ENCODE results near the gene CTXN1. TPM values are rescaled to one million over a fixed set of nuclear protein-coding genes. Genes with fewer than 3 reads are reported as not detected.
"Not testable (repeated sequence)": the region's sequence is repeated elsewhere in the genome, so short reads cannot be mapped to it uniquely, and the experiment has no call there.

CTXN1 gene
- total RNA-seq, 1 donor from 2014 or later: 5.9 TPM

DNA sequence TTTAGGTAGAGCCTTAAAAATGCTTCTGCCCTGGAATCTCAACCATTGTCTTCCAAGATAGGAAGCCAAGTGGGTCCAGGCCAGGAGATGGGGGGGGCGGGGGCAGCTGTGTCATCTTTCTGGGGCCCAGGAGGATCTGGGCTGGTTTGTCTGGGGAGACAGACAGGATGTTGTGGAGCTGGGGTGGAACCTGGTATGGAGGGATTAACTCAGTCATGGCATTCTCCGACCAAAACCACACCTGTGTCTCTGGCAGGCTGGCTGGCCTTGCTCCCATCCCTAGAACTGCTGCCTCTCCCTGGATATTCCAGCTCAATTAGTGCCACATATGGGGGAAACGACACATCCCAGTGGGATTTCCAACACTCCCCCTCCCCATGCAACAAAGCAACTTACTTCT lies 25.0 kb downstream of the CTXN1 start:
- DNase-seq (ENCODE audit: low spot score): no peak

DNA sequence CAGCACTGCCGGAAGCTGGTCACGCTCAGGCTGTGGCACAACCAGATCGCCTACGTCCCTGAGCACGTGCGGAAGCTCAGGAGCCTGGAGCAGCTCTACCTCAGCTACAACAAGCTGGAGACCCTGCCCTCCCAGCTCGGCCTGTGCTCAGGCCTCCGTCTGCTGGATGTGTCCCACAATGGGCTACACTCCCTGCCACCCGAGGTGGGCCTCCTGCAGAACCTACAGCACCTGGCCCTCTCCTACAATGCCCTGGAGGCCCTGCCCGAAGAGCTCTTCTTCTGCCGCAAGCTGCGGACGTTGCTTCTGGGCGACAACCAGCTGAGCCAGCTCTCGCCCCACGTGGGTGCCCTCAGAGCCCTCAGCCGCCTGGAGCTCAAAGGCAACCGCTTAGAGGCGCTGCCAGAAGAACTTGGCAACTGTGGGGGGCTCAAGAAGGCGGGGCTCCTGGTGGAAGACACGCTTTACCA lies 25.5 kb downstream of the CTXN1 start:
- no peak for DNase-seq (ENCODE audit: low spot score)

DNA sequence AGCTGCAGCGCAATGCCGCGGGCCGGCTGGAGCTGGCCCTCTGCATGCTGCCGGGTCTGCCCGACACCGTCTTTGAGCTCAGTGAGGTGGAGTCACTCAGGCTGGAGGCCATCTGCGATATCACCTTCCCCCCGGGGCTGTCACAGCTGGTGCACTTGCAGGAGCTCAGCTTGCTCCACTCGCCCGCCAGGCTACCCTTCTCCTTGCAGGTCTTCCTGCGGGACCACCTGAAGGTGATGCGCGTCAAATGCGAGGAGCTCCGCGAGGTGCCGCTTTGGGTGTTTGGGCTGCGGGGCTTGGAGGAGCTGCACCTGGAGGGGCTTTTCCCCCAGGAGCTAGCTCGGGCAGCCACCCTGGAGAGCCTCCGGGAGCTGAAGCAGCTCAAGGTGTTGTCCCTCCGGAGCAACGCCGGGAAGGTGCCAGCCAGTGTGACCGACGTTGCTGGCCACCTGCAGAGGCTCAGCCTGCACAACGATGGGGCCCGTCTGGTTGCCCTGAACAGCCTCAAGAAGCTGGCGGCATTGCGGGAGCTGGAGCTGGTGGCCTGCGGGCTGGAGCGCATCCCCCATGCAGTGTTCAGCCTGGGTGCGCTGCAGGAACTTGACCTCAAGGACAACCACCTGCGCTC lies 26.1 kb downstream of the CTXN1 start:
- no peak for DNase-seq (ENCODE audit: low spot score)

DNA sequence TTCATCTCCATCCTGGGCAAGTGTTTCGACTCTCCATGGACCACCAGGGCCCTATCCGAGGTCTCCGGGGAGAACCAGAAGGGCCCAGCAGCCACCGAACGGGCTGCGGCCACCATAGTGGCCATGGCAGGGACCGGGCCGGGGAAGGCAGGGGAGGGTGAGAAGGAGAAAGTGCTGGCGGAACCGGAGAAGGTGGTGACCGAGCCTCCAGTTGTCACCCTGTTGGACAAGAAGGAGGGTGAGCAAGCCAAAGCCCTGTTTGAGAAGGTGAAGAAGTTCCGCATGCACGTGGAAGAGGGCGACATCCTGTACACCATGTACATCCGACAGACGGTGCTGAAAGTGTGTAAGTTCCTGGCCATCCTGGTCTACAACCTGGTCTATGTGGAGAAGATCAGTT lies 27.0 kb downstream of the CTXN1 start:
- no peak for DNase-seq (ENCODE audit: low spot score)

DNA sequence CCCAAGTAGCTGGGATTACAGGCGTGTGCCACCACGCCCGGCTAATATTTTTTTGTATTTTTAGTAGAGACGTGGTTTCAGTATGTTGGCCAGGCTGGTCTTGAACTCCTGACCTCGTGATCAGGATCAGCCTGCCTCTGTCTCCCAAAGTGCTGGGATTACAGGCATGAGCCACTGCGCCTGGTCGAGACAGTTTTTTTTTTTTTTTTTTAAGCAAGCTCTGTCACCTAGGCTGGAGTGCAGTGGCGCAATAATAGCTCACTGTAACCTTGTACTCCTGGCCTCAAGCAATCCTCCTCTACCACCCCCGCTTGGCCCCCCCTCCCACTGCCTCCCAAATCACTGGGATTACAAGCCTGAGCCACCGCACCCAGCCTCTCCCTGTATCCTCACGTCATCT lies 28.6 kb downstream of the CTXN1 start:
- no peak for DNase-seq (ENCODE audit: low spot score)

DNA sequence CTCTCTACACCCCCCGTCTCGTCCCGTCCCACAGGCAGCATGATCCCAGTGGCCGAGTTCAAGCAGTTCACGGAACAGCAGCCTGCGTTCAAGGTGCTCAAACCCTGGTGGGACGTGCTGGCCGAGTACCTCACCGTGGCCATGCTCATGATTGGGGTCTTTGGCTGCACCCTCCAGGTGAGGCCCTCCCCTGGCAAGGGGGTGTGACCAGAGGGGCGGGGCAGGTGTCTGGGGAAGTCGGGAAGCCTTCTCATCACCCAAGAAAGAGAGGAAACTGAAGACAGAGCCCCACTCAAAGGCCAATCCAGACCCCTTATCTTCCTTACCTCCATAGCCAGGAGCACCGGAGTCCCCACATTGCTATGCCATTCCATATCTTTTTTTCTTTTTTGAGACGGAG lies 30.4 kb downstream of the CTXN1 start:
- DNase-seq (ENCODE audit: low spot score): no peak

DNA sequence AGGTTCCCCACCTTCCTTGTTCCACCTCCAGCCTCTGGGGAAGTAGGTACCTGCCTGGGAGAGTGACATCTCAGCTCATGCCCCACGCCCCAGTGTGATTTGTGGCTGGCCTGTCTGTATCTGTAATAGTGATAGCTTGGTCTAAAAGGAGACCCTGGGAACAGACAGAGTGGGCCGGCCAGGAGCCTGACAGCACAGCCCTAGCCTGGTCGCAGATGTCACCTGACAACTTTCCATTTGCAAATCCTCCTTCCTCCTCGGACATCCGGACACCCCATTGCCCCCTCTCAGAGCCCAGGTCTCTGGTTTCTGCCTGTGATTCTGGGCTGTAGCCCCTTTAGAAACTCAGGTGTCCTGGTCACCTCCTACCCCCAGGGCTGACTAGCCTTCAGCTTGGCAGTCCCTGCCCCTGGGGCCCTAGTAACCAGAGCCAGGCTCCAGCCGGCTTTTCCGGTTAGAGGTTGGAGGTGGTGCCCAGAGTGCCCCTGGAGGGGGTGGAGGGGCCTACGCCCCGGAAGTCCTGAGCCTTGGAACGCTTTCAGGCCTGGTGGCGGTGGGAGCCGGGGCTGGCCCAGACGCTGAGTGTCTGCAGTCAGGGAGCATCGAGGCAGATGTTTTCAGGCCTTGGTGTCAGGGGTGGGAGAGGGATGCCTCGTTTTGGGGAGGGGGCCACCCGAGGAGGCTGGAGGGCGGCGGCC lies 31.2 kb downstream of the CTXN1 start:
- DNase-seq (ENCODE audit: low spot score): no peak

DNA sequence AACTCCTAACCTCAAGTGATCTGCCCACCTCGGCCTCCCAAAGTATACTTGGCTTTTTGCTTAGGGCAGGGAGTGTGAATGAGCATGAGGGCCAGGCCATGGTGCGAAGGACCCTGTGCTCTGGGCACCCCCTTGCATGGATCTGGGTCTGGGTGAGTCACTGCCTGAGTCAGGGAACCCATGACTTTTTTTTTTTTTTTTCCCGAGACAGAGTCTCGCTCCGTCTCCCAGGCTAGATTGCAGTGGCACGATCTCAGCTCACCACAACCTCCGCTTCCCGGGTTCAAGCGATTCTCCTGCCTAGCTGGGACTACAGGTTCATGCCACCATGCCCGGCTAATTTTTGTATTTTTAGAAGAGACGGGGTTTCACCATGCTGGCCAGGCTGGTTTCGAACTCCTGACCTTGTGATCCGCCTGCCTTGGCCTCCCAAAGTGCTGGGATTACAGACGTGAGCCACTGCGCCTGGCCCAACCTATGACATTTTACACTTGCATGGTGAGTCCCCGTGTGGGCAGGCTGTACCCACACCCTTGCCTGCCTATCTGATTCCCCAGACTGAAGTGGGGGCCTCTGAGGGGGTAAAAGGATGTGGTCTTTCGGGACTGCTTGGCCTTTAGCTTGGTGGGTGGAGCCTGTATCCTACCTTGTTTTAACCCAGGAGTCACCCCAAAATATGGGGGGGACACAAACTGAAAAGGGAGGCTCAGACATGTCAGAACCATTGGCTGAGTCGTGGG lies 32.4 kb downstream of the CTXN1 start:
- not testable (repeated sequence) for DNase-seq (ENCODE audit: low spot score)

DNA sequence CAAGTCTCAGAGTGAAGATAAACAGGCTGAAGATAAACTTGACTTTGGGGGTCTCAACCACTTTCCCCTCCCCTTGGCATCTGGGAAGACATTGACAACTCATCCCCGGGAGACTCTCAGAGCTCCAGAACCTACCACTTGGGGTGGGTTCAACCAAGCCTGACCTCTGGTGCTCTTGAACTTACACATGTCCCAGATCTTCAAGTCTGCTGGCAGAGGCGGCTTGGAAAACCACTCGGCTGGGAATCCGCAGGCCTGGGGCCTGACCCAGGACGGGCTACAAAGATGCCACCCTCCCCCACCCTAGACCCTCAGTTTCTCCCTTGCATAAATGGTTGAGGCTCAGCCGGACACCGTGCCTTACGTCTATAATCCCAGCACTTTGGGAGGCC lies 37.1 kb downstream of the CTXN1 start:
- DNase-seq (ENCODE audit: low spot score): no peak

DNA sequence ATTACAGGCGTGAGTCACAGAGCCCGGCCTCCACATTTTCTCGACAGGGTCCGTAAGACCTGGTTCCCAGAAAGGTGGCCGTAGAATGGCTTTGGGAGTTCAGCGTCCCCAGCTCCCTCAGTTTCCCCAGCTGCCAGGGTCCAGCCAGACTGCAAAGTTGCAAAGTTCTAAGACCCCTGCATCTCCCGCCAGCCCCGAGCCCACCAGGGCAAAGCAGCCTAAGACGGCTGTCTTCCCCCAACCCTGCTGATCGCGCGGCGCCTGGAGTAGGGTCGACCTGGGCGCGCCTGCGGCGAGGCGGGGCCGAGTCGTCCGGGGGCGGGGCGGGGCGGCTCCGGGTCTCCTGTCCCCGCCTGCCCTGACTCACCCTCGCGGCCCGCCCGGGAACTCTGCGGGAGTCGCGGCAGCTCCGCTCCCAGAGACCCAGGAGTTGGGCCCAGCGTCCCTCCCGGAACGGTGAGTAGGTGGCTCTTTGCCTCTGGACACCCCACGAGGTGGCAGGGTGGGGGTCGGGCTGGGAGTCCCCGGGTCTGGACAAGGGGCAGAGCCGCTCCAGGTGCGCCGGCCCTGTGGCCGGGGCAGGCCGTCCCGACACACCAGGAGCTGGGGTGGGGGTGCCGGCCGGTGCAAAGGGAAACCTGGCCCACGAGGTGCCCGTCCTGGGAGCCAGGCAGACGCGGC lies 37.6 kb downstream of the CTXN1 start, which contains the start of gene LRRC8E:
LRRC8E (plus strand) TSS at position 366 of the 681 bp plus-strand sequence. CDS start 7,094 bp downstream, outside the sequence.
- DNase-seq (ENCODE audit: low spot score): no peak

DNA sequence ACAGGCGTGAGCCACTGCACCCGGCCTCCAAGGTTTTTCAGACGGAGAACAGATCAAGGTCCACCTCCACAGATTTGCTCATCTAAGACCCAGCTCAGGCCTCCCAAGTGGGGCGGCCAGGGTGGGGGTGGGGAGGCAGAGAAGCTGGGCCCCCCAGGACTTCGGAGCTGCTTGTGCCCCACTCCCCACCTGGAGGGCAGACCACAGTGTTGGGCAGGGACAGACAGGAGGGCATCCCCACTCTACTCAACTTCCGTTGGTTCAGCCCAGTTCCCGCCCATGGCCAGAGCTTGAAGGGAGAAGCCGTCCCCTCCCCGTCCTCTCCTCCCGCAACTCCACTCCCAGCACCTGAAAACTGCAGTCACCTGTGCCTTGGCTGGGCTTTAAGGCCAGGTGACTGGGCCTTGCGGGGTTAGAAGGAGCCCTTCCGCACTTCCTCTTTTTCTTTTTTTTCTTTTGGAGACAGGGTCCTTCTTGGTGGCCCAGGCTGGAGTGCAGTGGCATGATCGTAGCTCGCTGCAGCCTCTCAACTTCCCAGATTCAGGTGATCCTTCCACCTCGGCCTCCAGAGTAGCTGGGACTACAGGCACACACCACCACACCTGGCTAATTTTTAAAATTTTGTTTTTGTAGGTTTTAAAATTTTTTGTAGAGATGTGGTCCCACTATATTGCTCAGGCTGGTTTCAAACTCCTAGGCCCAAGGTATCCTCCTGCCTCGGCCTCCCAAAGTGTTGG lies 38.4 kb downstream of the CTXN1 start:
- no peak for DNase-seq (ENCODE audit: low spot score)

DNA sequence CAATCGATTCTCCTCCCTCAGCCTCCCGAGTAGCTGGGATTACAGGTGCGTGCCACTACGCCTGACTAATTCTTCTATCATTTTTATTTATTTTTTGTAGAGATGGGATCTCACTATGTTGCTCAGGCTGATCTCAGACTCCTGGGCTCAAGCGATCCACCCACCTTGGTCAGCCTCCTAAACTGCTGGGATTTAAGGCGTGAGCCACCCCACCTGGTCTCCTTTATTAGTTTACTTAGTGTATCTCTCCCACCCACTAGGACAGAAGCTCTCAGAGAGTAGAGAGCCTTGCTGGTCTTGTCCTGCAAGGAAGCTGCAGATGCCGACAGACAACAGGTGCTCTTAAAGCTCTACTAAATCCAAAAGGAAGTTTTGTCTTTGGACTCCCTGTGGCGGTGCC lies 40.1 kb downstream of the CTXN1 start:
- no peak for DNase-seq (ENCODE audit: low spot score)

DNA sequence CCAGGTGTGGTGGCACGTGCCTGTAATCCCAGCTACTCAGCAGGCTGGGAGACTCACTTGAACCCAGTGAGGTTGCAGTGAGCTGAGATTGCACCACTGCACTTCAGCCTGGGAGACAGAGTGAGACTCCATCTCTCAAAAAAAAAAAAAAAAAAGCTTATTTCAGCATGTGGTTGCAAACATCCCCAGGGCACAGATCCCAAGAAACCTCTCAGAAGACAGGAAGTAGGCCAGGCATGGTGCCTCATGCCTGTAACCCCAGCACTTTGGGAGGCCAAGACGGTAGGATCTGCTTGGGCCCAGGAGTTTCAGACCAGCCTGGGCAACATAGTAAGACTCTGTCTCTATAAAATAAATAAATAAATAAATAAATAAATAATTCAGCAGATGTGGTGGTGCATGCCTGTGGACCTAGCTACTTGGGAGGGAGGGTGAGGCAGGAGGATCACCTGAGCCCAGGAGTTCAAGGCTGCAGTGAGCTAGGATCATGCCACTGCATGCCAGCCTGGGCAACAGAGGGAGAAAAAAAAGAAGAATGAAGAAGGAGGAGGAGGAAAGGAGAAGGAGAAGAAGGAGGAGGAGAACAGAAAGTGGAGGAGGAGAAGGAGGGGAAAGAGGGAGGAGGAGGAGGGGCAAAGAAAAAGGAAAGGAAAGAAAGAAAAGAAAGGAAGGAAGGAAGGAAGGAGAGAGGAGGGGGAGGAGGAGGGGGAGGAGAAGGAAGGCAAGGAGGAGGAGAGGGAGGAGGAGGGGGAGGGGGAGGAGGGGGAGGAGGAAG lies 42.0 kb downstream of the CTXN1 start:
- no peak for DNase-seq (ENCODE audit: low spot score)

DNA sequence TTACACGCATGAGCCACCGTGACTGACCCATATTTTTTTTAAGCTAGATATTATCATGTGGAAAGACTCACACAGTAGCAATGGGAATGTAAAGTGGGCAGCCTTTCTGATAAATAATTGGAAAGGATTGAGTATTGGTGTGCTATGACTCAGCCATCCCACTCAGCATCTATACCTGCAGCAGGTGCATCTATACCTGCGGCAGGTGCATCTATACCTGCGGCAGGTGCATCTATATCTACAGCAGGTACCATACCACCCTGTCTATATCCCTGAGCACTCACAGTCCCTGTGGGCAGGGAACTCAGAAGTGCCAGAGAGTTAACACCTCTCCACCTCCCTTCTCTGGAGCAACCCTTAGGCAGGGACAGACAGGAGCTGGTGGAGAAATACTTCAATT lies 42.8 kb downstream of the CTXN1 start:
- DNase-seq (ENCODE audit: low spot score): no peak

DNA sequence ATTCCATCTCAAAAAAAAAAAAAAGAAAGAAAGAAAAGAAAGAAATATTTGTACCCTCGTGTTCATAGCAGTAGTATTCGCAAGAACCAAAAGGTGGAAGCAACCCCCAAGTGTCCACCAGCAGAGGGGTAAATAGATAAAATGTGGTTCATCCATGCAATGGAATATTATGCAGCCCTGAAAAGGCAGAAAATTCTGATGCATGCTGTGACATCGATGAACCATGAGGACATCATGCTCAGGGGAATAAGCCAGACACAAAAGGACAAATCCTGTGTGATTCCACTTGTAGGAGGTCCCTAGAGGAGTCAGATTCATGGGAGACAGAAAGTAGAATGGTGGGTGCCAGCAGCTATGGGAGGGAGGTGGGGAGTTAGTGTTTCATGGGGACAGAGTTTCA lies 44.0 kb downstream of the CTXN1 start:
- no peak for DNase-seq (ENCODE audit: low spot score)

DNA sequence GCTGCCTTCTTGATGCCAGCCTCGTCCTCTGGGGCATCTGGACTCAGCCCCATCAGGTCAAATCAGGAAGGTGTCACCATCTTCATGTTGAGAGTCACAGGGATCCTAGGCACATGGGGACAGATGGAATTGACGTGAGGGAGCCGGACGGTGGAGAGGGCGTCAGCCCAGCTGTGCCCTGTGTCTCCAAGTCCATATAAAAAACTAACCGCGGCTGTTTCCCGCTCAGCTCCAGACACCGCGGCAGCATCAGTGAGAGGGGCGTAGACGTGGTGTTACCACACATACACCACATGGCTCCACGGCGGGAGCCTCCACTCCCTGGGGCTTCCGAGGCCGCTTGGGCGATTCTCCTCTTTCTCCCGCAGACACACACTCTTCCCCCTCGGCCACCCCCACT lies 46.1 kb downstream of the CTXN1 start:
- no peak for DNase-seq (ENCODE audit: low spot score)

DNA sequence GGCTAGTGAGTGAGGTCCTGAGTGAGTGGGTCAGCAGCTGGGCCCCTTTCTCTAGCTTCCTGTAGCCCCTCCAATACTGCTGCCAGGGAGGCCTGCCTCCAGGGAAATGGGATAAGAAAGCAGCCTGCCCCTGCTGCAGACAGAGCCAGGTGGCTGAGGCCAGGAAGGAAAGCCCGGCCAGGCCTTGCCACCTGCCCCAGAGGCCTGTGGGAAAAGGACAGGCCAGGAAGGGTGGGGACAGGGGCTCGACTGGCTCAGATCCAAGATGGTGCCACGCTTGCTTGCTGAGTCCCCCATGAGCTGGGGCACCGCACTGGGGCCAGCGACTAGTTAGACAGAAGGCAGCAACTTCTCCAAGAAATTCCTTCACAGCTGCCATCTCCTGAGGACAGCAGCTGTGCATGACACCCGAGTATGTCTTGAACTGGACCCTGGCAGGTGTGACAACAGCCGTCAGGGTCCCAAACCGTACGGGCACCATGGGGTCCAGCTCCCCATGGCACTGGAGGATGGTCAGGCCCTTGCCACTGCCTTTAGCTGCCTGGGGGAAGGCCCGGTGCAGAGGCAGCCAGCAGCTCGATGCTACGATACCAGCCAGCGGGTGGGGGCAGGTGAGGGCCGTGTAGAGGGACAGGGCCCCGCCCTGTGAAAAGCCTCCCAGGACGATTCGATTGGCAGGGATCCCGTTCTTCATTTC lies 46.7 kb downstream of the CTXN1 start:
- DNase-seq (ENCODE audit: low spot score): no peak

DNA sequence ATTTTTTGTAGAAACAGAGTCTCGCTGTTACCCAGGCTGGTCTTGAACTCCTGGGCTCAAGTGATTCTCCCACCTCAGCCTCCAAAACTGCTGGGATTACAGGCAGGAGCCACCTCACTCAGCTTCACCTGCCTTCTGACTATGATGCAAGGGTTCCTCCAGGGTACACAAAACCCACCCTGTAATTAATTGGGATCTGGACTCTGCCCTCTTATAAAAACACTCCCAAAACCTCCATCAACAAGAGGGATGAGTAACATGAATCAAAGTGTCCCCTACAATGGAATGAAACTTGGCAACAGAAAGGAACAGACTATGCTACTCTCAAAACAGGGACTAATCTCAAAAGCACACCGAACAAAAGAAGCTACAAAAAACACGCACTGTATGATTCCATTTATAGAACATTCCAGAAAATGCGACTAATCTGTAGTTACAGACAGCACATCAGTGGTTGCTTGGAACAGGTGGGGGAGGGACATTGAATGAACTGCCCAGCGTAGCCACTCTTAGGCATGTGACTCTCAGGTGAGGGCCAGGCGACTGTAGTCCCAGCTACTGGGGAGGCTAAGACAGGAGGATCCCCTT lies 48.6 kb downstream of the CTXN1 start:
- no peak for DNase-seq (ENCODE audit: low spot score)

DNA sequence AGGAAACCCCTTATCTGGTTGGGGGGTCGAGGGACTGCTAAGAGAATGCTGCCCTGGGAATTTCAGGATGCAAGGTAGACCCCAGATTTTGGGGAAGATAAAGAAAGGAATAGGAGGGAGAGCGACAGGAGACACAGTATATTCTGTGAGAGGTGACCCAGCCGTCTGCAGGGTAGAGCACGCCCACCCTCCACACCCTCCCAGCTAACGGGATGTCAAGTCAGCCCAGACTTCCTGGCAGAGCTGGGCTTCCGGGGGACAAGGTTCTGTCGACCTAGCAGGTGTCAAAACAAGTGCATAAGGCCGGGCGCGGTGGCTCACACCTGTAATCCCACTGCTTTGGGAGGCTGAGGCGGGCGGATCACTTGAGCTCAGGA lies 51.0 kb downstream of the CTXN1 start:
- no peak for DNase-seq (ENCODE audit: low spot score)

Data from mucosa of gallbladder (tissue), 1 donor.